ENCODE data around the gene PAX8.

DNA sequence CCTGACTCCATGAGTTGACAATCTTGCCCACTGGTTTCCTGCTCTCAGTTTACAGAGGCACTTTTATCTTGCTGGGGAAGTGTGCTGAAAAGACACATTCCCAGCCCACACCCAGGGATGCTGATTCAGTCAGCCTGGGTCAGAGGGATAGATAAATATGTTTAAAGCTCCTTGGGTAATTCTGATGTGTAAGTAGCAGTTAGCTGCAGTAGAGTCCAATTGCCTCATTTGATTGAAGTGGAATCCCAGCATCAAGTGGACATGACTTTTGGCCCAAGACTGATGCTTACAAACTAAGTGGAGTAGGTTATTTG lies 75.5 kb downstream of the PAX8 start:
- TF ChIP-seq, protein P1, sequence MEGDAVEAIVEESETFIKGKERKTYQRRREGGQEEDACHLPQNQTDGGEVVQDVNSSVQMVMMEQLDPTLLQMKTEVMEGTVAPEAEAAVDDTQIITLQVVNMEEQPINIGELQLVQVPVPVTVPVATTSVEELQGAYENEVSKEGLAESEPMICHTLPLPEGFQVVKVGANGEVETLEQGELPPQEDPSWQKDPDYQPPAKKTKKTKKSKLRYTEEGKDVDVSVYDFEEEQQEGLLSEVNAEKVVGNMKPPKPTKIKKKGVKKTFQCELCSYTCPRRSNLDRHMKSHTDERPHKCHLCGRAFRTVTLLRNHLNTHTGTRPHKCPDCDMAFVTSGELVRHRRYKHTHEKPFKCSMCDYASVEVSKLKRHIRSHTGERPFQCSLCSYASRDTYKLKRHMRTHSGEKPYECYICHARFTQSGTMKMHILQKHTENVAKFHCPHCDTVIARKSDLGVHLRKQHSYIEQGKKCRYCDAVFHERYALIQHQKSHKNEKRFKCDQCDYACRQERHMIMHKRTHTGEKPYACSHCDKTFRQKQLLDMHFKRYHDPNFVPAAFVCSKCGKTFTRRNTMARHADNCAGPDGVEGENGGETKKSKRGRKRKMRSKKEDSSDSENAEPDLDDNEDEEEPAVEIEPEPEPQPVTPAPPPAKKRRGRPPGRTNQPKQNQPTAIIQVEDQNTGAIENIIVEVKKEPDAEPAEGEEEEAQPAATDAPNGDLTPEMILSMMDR (IDR thresholded peaks at IDR 0.05) = no peak
- no peak for TF ChIP-seq POLR2A (IDR thresholded peaks at IDR 0.05)

Data from heart left ventricle (tissue), 13 donors.